Osteoblast (primary cell): ENCODE data around the gene HOXA3. TPM values are rescaled to one million over a fixed set of nuclear protein-coding genes. Genes with fewer than 3 reads are reported as not detected.

ENCODE experiments used
- DNase-seq: peaks from one replicate; pipeline ENCODE4 v3.0.0; 2011; ENCODE audit warnings: low spot score, mixed read lengths; ENCODE audit not compliant: insufficient read length; ENCODE audit errors: missing footprints
- H2AFZ ChIP-seq: 2 replicates; pipeline ENCODE4 v1.6.0; 2011; ENCODE audit warnings: mild to moderate bottlenecking, low read length
- H3K27ac ChIP-seq: 2 replicates; pipeline ENCODE4 v1.5.1; 2011; ENCODE audit warnings: mild to moderate bottlenecking, low read depth, low read length, moderate library complexity
- H3K27me3 ChIP-seq: 2 replicates; pipeline ENCODE4 v1.6.0; 2012; ENCODE audit warnings: mild to moderate bottlenecking, control low read depth, inconsistent platforms, low read length, moderate library complexity; ENCODE audit not compliant: insufficient read depth
- H3K36me3 ChIP-seq: 2 replicates; pipeline ENCODE4 v1.5.1; 2011; ENCODE audit warnings: mild to moderate bottlenecking, low read length, control low read depth, moderate library complexity; ENCODE audit not compliant: insufficient read depth
- H3K4me1 ChIP-seq: 2 replicates; pipeline ENCODE4 v1.5.1; 2011; ENCODE audit warnings: mild to moderate bottlenecking, low read length, control low read depth, moderate library complexity; ENCODE audit not compliant: insufficient read depth
- H3K4me2 ChIP-seq: 2 replicates; pipeline ENCODE4 v1.6.0; 2011; ENCODE audit warnings: mild to moderate bottlenecking, low read length; ENCODE audit not compliant: insufficient read depth
- H3K4me3 ChIP-seq: fragments of 200-600 bp; sonication (generic); 3 replicates; pipeline ENCODE4 v1.5.1; 2012; ENCODE audit warnings: mild to moderate bottlenecking, low read length, inconsistent platforms; ENCODE audit not compliant: insufficient read depth
- H3K79me2 ChIP-seq: 2 replicates; pipeline ENCODE4 v1.6.0; 2012; ENCODE audit warnings: mild to moderate bottlenecking, low read length, control low read depth, inconsistent platforms; ENCODE audit not compliant: insufficient read depth
- H3K9me3 ChIP-seq: 2 replicates; pipeline ENCODE4 v1.5.1; 2011; ENCODE audit warnings: low read depth, low read length, control low read depth
- H4K20me1 ChIP-seq: 2 replicates; pipeline ENCODE4 v1.6.0; 2012; ENCODE audit warnings: mild to moderate bottlenecking, low read length, control low read depth; ENCODE audit not compliant: insufficient read depth
- total RNA-seq: library from RNA; depleted of rRNA; stranded (reverse); fragments of >200 nt; gene quantifications from 2 replicates; pipeline ENCODE4 v1.2.3, GENCODE V29; 2012
- TF ChIP-seq, protein P1 (sequence below): IDR thresholded peaks from 2 replicates; pipeline ENCODE4 v1.5.1; 2011; ENCODE audit warnings: mild to moderate bottlenecking, low read depth, low read length, moderate library complexity; ENCODE audit errors: extremely low read depth

HOXA3 gene
- total RNA-seq, 1 donor = 4.0 TPM

DNA sequence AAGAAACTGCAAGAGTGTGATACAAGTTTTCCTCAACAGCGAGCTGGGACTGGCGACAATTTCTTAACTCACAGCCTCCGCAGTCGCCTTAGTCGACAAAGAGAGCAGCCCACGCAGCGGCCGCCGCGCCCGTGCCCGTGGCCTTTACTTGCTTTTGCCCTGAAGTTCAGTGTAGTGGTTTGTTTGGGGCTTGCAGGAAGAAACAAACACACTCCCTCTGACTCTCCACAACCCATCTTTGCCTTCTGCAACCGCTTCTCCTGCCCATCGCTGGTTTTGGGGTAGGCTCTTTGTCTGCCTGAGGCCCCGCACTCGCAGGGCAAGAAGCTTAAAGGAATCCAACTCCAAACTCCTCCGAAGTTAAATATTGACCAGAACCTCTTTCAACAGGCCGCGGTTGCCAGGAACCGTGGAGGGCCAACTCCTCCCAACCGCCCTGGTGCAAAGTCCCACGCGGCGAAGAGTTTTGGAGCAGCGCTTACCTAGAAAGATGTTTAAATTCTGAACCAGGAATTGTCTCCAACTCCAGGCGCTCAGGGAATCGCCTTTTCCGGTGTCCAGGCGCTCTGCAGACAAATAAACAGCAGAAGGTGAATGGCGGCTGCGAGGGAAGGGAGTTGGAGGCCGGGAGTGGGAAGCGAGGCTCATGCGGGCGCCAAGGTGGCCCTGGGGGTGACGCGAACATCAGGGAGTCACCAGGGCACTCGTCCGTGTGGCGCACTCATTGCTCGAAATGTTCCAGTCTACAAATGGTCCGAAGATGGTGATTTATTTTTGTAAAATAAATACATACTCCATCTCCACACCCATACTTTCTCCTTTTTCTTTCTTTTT lies 30.1 kb downstream of the HOXA3 start:
- H3K27ac ChIP-seq = no peak overlapping the region

DNA sequence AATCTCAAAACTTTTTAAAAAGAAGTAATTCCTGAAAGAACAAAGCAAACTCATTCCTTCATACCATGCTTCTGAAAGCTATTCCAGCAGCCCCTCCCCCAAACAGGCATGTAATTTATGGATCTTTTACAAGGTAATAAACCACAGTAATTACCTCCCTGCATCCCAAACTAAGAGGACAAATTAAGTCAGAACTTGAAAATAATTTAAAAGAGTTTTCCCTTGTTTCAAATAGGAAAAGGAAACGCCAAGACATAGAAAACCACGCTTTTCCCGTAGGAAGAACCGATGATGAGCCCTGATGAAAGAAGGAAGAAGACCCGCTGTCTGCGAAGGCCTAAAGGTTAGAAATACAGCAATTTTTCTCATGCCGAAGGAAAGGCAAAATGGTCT lies 30.7 kb downstream of the HOXA3 start:
- H3K9me3 ChIP-seq = no peaks in the 10 kb centered on the region
- DNase-seq = peak; percentile 37
- no peaks in the 10 kb centered on the region for H3K79me2 ChIP-seq
- H3K4me2 ChIP-seq = no peak overlapping the region
- no peak overlapping the region for H3K4me3 ChIP-seq
- H2AFZ ChIP-seq = no peak overlapping the region
- peaks cover 16% of the 10 kb centered on the region for H4K20me1 ChIP-seq
- no peak overlapping the region for H3K27ac ChIP-seq
- H3K36me3 ChIP-seq = peaks cover 13% of the 10 kb centered on the region
- TF ChIP-seq, protein P1, sequence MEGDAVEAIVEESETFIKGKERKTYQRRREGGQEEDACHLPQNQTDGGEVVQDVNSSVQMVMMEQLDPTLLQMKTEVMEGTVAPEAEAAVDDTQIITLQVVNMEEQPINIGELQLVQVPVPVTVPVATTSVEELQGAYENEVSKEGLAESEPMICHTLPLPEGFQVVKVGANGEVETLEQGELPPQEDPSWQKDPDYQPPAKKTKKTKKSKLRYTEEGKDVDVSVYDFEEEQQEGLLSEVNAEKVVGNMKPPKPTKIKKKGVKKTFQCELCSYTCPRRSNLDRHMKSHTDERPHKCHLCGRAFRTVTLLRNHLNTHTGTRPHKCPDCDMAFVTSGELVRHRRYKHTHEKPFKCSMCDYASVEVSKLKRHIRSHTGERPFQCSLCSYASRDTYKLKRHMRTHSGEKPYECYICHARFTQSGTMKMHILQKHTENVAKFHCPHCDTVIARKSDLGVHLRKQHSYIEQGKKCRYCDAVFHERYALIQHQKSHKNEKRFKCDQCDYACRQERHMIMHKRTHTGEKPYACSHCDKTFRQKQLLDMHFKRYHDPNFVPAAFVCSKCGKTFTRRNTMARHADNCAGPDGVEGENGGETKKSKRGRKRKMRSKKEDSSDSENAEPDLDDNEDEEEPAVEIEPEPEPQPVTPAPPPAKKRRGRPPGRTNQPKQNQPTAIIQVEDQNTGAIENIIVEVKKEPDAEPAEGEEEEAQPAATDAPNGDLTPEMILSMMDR = no peak
- H3K27me3 ChIP-seq = no peaks in the 10 kb centered on the region
- no peaks in the 10 kb centered on the region for H3K4me1 ChIP-seq

More for the DNA sequence above, 30.1 kb downstream of the HOXA3 start:
- DNase-seq = peak; percentile 3
- Histone ChIP-seq H3K4me3 (no peak overlapping the region), H2AFZ (no peak overlapping the region), H3K4me2 (no peak overlapping the region), H3K79me2 (no peaks in the 10 kb centered on the region), H3K4me1 (no peaks in the 10 kb centered on the region), H3K9me3 (no peaks in the 10 kb centered on the region), H4K20me1 (peaks cover 10% of the 10 kb centered on the region), H3K36me3 (peaks cover 13% of the 10 kb centered on the region), H3K27me3 (no peaks in the 10 kb centered on the region)
- TF ChIP-seq, protein P1 = no peak

GRCh38 chr7:27119412-27119911 lies 32.9 kb downstream of the HOXA3 start:
- H3K4me1 ChIP-seq = peaks cover 11% of the 10 kb centered on the region
- no peaks in the 10 kb centered on the region for H3K9me3 ChIP-seq
- H4K20me1 ChIP-seq = peaks cover 23% of the 10 kb centered on the region
- TF ChIP-seq, protein P1 = no peak
- H3K4me2 ChIP-seq = no peak overlapping the region
- H3K27ac ChIP-seq = no peak overlapping the region
- no peaks in the 10 kb centered on the region for H3K27me3 ChIP-seq
- no peak overlapping the region for H2AFZ ChIP-seq
- H3K79me2 ChIP-seq = peaks cover 8% of the 10 kb centered on the region
- DNase-seq = peak; percentile 5
- no peak overlapping the region for H3K4me3 ChIP-seq
- H3K36me3 ChIP-seq = peaks cover 17% of the 10 kb centered on the region

- peaks cover 15% of the 10 kb centered on the region for H3K4me1 ChIP-seq
- no peaks in the 10 kb centered on the region for H3K9me3 ChIP-seq
- DNase-seq = peak; percentile 47
- TF ChIP-seq, protein P1 = no peak
- no peak overlapping the region for H3K27ac ChIP-seq
- no peak overlapping the region for H3K4me3 ChIP-seq
- H4K20me1 ChIP-seq = peaks cover 23% of the 10 kb centered on the region
- H3K4me2 ChIP-seq = no peak overlapping the region
- peaks cover 12% of the 10 kb centered on the region for H3K79me2 ChIP-seq
- peaks cover 17% of the 10 kb centered on the region for H3K36me3 ChIP-seq
- H2AFZ ChIP-seq = no peak overlapping the region
- H3K27me3 ChIP-seq = no peaks in the 10 kb centered on the region
These were observed 33.8 kb downstream of the HOXA3 start for GRCh38 chr7:27118580-27118979.
